OCI-LY3 (cell line): ENCODE results near the gene FOXM1.

Experiments
- H2AFZ ChIP-seq: fragments of 200-600, 300-600 bp; shearing (Covaris generic); 2 replicates; pipeline ENCODE4 v1.6.0; 2014; ENCODE audit warnings: antibody characterized with exemption, low read depth, low read length
- H3K27ac ChIP-seq: fragments of 200-600, 300-600 bp; sonication (generic); 2 replicates; pipeline ENCODE4 v1.5.1; 2014; ENCODE audit warnings: mild to moderate bottlenecking, low read length, moderate library complexity, mixed read lengths
- H3K27me3 ChIP-seq: fragments of 200-600, 300-600 bp; sonication (generic); 2 replicates; pipeline ENCODE4 v1.6.1; 2014; ENCODE audit warnings: low read depth, low read length, mixed read lengths
- H3K36me3 ChIP-seq: fragments of 200-600, 300-600 bp; sonication (generic); replicated peaks from 2 replicates; pipeline ENCODE3; 2014; ENCODE audit warnings: low read depth, low read length, mixed read lengths
- H3K4me1 ChIP-seq: fragments of 300-600, 200-600 bp; sonication (generic); 2 replicates; pipeline ENCODE4 v1.6.1; 2014; ENCODE audit warnings: low read length, mixed read lengths
- H3K4me2 ChIP-seq: fragments of 200-600, 300-600 bp; sonication (generic); 2 replicates; pipeline ENCODE4 v1.6.1; 2014; ENCODE audit warnings: low read length, mixed read lengths
- H3K4me3 ChIP-seq: fragments of 300-600, 200-600 bp; sonication (generic); 2 replicates; pipeline ENCODE4 v1.5.1; 2014; ENCODE audit warnings: antibody characterized with exemption, mild to moderate bottlenecking, low read length, moderate library complexity
- H3K79me2 ChIP-seq: fragments of 300-600, 200-600 bp; shearing (Covaris generic); 2 replicates; pipeline ENCODE4 v1.6.1; 2014; ENCODE audit warnings: mild to moderate bottlenecking, low read length, mixed read lengths
- H3K9ac ChIP-seq: fragments of 300-600, 200-600 bp; shearing (Covaris generic); 2 replicates; pipeline ENCODE4 v1.6.0; 2014; ENCODE audit warnings: mild to moderate bottlenecking, low read length, moderate library complexity
- H3K9me3 ChIP-seq: fragments of 200-600, 300-600 bp; shearing (Covaris generic); 2 replicates; pipeline ENCODE4 v1.6.1; 2014; ENCODE audit warnings: low read length, mixed read lengths; ENCODE audit not compliant: insufficient read depth
- H4K20me1 ChIP-seq: fragments of 200-600, 300-600 bp; sonication (generic); 2 replicates; pipeline ENCODE4 v1.6.1; 2016; ENCODE audit warnings: low read length, mixed read lengths; ENCODE audit not compliant: insufficient read depth
- CTCF ChIP-seq: fragments of 200-600, 300-600 bp; sonication (generic); IDR thresholded peaks from 2 replicates; pipeline ENCODE4 v1.5.1; 2014; ENCODE audit warnings: antibody characterized with exemption, low read length, low read depth
- EZH2phosphoT487 ChIP-seq: fragments of 200-600 bp; shearing (Covaris generic); IDR thresholded peaks from 2 replicates; pipeline ENCODE4 v1.6.1; 2018; ENCODE audit warnings: antibody characterized with exemption, mixed run types, low read depth

Gene FOXM1

DNA sequence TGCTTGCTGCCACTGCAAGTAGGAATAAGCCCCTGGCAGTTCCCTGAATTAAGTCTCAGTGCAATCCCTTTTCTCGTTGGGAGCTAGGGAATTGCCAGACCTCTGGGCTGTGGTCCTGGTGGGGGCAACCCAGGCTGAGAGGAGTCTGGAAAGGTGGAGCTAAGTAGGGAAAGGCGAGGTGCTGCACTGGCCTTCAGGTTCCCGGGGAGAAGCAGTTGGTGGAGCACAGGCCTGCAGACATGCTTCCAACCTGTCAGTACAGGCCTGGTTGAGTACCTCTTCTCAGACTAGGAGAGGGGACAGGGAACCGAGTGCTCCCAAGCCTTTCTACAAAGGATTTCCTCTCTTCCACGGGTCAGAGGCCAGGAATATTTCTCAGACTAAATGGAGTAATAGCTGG is 43.6 kb downstream of the FOXM1 start:
- TF ChIP-seq CTCF: no peak
- no peak for TF ChIP-seq EZH2phosphoT487
- H3K4me2 ChIP-seq: no peak overlapping the region
- H3K4me3 ChIP-seq: no peak overlapping the region
- H3K36me3 ChIP-seq: peaks cover 5% of the 10 kb centered on the region
- H3K9ac ChIP-seq: no peak overlapping the region
- H3K4me1 ChIP-seq: no peaks in the 10 kb centered on the region
- no peaks in the 10 kb centered on the region for H3K27me3 ChIP-seq
- H2AFZ ChIP-seq: no peak overlapping the region
- H4K20me1 ChIP-seq: no peaks in the 10 kb centered on the region
- no peaks in the 10 kb centered on the region for H3K9me3 ChIP-seq
- no peaks in the 10 kb centered on the region for H3K79me2 ChIP-seq
- no peak overlapping the region for H3K27ac ChIP-seq

DNA sequence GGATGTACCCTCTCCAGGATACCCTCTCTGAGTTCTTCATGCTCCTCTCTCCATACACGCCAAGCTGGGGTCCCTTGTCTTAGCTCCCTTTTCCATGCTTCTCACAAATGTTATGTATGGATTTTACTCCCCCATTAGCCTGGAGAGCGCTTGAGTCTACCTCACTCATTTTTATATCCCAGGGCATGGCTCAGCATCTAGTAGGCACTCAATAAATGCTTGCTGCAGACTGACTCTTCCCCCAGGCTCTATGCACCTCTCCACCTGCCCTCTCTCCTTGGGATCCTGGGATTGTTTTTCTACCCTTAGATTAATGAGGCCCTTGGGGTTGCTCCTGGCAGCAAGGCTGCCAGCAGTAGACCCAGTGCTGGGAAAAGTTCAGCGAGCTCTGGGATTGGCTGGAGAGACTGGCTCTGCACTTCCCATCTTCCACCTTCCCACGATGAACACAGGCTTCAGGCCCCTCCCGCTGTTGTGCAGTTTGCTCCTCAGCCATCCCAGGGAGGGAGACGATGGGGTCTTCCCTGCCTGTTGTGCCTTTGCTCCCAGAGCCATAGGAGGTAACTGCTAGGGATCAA is 44.3 kb downstream of the FOXM1 start:
- Histone ChIP-seq H3K27me3 (no peaks in the 10 kb centered on the region), H3K9ac (no peak overlapping the region), H2AFZ (no peak overlapping the region), H4K20me1 (no peaks in the 10 kb centered on the region), H3K4me1 (no peaks in the 10 kb centered on the region), H3K4me3 (no peak overlapping the region), H3K9me3 (no peaks in the 10 kb centered on the region), H3K79me2 (no peaks in the 10 kb centered on the region), H3K4me2 (no peak overlapping the region), H3K27ac (no peak overlapping the region), H3K36me3 (peaks cover 8% of the 10 kb centered on the region)
- TF ChIP-seq CTCF: no peak

DNA sequence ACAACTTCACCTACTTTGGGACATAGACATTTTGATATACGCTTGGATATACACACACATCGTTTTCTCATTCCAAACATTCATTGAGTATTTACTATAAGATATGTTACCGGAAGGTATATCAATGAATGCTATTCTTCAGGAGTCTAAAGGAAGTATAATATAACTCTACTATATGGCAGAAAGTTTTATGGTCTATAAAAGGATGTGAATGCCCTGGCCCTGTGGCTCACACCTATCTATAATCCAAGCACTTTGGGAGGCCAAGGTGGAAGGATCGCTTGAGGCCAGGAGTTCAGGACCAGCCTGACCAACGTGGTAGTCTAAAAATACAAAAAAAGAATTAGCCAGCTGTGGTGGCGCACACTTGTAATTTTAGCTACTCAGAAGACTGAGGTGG is 47.7 kb downstream of the FOXM1 start:
- Histone ChIP-seq H3K9ac (no peak overlapping the region), H3K27ac (no peak overlapping the region), H3K9me3 (no peaks in the 10 kb centered on the region), H3K4me1 (no peaks in the 10 kb centered on the region), H3K4me3 (no peak overlapping the region), H2AFZ (no peak overlapping the region), H3K4me2 (no peak overlapping the region), H3K36me3 (peaks cover 27% of the 10 kb centered on the region), H4K20me1 (no peaks in the 10 kb centered on the region), H3K27me3 (no peaks in the 10 kb centered on the region), H3K79me2 (no peaks in the 10 kb centered on the region)
- TF ChIP-seq EZH2phosphoT487: no peak
- no peak for TF ChIP-seq CTCF

GRCh38 chr12:2826721-2827515 is 50.1 kb downstream of the FOXM1 start:
- Histone ChIP-seq H3K4me1 (no peaks in the 10 kb centered on the region), H3K4me2 (no peak overlapping the region), H3K36me3 (peaks cover 42% of the 10 kb centered on the region), H2AFZ (no peak overlapping the region), H4K20me1 (no peaks in the 10 kb centered on the region), H3K4me3 (no peak overlapping the region), H3K79me2 (no peaks in the 10 kb centered on the region), H3K27ac (no peak overlapping the region), H3K27me3 (no peaks in the 10 kb centered on the region), H3K9me3 (no peaks in the 10 kb centered on the region), H3K9ac (no peak overlapping the region)
- TF ChIP-seq EZH2phosphoT487 (no peak), CTCF (no peak)
